Measurements from ENCODE around the gene TULP1. TPM values are rescaled to one million over a fixed set of nuclear protein-coding genes. Genes with fewer than 3 reads are reported as not detected.

Gene TULP1
- total RNA-seq, 2 donors from 2014 or later, result not detected

DNA sequence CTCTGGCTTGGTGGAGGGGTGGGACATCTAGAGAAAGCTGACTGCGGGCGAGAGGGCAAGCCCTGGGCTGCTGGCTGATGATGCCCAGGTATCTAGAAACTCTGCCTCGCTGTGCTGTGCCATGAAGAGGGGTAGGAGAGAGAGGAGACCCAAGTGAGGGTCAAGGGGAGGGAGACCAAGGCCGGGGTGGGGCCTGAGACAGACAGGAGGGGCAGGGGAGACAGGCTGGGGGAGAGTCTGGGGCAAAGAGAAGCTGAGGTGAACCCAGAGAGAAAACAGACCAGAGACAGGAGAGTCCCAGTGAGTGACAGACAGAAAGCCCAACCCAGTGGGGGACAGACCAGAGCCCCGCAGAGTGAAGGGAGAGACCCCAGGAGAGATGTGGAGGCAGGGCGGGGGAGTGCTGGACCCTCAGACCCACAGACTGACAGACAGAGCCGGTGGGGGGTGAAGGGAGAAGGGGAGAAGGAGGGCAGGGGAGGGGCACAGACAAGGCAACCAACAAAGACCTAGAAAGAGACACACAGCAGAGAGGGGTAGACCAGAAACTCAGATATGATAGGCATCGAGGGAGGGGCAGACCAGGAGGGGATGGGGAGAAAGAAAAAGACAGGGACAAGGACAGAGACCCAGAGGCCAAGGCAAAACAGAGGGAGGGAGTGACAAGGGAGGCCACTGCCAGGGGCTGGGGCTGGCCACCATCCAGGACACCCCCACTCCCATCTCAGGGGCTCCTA, 21.7 kb downstream of the TULP1 start:
- no peak overlapping the region for H3K4me3 Mint-ChIP-seq
- peaks cover 14 to 23% of the 10 kb centered on the region in 2 donors for H3K4me1 Mint-ChIP-seq (ENCODE audit: low read depth in 2 of 2)
- ATAC-seq (no peak), DNase-seq (ENCODE audit: low spot score) (no peak)
- H3K36me3 Mint-ChIP-seq, result no peaks in the 10 kb centered on the region
- peaks cover 5 to 22% of the 10 kb centered on the region in 2 donors for H3K27me3 Mint-ChIP-seq
- no peaks in the 10 kb centered on the region for H3K9me3 Mint-ChIP-seq
- no peak overlapping the region for H3K27ac Mint-ChIP-seq

DNA sequence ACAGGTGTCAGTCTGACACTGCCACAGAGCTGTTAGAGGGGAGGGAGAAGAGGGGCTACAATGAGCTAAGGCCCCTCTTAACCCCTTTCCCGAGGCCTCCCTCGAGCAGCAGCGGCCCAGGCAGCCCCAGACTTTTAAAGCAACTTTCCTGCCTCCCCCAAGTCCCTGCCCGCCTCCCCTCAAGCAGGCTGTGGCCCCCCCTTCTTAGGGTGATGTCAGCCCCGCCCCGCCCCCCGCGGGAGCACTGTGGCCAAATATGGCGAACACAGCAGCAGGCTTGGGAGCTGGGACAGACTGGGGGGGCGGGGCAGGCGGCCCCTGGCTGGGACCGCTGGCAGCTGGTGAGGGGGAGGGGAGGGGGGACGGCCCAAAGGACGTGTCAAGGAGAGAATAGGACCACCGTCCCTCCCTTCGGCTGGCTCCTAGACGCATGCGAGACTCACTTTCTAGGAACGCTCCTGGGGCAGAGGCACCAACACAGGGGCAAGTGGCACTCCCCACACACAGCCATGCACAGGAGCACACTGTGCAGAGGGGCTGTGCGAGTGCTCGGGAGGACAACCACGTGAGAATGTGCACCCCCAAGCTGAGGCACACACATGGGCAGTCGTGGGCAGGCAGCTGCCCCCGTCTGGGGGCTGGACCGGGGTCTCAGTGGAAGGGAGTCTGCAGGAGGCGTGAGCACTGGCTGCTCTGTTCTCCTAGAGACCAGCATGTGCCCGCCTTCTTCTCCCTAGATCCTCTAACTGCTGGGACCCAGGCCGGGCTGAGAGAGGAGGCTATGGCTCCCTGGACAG, 22.5 kb downstream of the TULP1 start:
- Mint-ChIP-seq H3K9me3 (no peaks in the 10 kb centered on the region), H3K4me1 (ENCODE audit: low read depth in 2 of 2) (peaks cover 14 to 23% of the 10 kb centered on the region in 2 donors), H3K27me3 (peaks cover 5 to 22% of the 10 kb centered on the region in 2 donors), H3K27ac (no peak overlapping the region), H3K4me3 (no peak overlapping the region), H3K36me3 (no peaks in the 10 kb centered on the region)
- DNase-seq (ENCODE audit: low spot score) (no peak), ATAC-seq (no peak)

DNA sequence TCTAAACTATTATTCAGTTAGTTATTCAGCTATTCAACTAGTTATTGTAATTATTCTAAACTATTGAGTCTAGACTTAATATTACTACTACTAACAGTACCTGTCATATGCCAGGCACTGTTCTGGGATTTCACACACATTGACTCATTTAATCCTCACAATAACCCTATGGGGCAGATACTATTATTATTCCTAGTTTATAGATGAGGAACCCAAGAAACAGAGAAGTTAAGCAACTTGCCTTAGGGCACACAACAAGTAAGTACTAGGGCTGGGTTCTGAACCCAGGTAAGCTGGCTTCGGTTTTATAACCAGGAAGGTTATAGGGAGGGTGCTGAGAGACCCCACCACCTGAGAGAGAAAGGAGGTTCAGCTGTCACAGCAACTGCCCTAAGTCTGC, 23.6 kb downstream of the TULP1 start:
- H3K4me3 Mint-ChIP-seq, result no peak overlapping the region
- ATAC-seq (no peak), DNase-seq (ENCODE audit: low spot score) (no peak)
- peaks cover 5 to 19% of the 10 kb centered on the region in 2 donors for H3K27me3 Mint-ChIP-seq
- no peak overlapping the region for H3K27ac Mint-ChIP-seq
- no peaks in the 10 kb centered on the region for H3K36me3 Mint-ChIP-seq
- peaks cover 12 to 21% of the 10 kb centered on the region in 2 donors for H3K4me1 Mint-ChIP-seq (ENCODE audit: low read depth in 2 of 2)
- H3K9me3 Mint-ChIP-seq, result no peaks in the 10 kb centered on the region

DNA sequence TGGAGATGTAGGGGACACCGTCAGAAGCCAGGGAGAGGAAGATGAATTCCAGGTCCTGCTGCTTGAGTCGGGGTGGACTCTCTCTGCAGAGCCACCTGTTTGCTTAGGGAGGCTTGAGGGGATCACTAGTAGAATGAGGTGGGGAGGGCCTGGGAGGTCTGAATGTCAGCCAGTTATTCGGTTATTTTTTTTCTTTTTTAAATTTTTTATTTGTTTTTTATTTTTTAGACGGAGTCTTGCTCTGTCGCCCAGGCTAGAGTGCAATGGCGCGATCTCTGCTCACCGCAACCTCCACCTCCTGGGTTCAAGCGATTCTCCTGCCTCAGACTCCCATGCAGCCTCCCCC, 24.2 kb downstream of the TULP1 start:
- ATAC-seq (no peak), DNase-seq (ENCODE audit: low spot score) (no peak)
- Mint-ChIP-seq H3K36me3 (no peaks in the 10 kb centered on the region), H3K27me3 (peaks cover 5 to 13% of the 10 kb centered on the region in 2 donors), H3K4me1 (ENCODE audit: low read depth in 2 of 2) (peaks cover 8 to 19% of the 10 kb centered on the region in 2 donors), H3K4me3 (no peak overlapping the region), H3K9me3 (no peaks in the 10 kb centered on the region), H3K27ac (no peak overlapping the region)

DNA sequence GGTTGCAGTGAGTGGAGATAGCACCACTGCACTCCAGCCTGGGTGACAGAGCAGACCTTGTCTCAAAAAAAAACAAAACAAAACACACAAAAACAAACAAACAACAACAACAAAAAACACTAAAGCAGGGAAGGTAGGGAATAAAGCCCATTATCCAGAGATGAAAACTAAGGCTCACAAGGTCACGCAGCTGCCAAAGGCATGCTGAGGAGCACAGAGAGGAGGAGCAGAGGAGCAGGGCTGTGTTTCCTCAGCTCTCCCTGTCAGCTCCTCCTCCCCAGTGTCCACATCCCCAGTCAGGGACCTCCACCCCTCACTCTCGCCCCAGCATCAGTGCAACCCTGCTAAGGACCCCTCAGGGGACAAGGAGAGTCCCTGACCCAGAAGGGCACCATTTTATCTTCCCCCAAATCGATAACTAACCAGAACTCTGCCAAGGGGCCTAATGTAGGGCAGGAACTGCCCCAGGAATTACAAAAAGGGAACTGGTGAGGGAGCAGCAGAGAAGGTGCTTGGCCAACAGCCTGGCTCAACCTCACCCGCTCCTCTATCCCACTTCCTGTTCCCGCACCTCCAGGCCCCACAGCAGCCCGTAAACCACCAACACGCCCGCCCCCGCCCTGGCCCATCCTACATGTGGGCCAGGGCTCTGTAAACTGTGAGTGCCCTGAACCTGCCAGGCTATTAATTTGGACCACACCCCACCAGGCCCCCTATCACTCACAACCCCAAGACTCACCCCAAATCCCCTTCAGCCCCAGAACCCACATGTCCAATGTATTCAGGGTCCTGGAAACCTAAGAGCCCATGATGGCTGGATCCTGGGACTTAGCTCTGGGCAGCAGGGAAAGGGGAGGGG, 24.8 kb downstream of the TULP1 start:
- H3K27ac Mint-ChIP-seq, result no peak overlapping the region
- H3K9me3 Mint-ChIP-seq, result no peaks in the 10 kb centered on the region
- no peak for DNase-seq (ENCODE audit: low spot score)
- H3K4me3 Mint-ChIP-seq, result no peak overlapping the region
- peaks cover 8 to 15% of the 10 kb centered on the region in 2 donors for H3K4me1 Mint-ChIP-seq (ENCODE audit: low read depth in 2 of 2)
- peaks cover 5 to 7% of the 10 kb centered on the region in 2 donors for H3K27me3 Mint-ChIP-seq
- no peaks in the 10 kb centered on the region for H3K36me3 Mint-ChIP-seq
- no peak for ATAC-seq

DNA sequence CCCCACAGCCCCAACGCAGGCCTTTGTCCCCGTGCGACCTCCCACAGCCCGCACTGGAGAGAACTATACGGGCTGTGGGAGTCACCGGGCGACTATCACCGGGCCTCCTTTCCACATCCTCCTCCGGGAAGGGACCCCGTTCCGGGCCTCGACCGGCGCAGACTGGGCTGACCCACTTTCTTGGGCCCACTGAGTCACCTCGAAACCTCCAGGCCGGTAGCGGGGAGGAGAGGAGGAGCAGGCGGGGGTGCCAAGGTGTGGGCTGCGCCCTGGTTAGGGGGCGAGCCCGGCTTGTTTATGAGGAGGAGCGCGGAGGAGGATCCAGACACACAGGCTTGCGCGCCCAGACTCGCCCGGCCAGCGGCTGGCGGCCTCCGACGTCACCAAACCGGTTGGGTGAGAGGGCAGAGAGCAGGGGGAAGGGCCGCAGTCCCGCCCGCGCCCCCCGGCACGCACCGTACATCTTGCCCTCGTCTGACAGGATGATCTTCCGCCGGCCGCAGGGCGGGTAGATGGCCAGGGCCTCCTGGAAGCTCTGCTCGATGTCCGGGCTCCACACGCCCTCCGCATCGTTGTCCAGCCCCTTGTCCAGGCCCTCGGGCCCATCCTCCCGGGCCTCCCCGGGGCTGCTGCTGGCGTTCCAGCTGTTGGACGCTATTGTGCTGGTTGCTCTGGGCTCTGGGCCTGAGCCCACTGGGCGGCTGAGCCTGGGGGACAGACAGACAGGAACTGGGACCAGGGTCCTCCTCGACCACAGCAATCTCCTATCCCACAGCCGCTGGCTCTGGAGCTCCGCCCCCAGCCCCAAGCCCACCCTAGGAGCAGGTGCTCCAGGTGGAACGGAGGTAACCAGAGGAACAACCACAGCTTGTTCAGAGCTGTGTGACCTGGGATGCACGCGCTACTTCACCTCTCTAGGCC, 26.4 kb downstream of the TULP1 start:
- Mint-ChIP-seq H3K27ac (no peak overlapping the region), H3K9me3 (no peaks in the 10 kb centered on the region), H3K27me3 (peaks cover 4 to 5% of the 10 kb centered on the region in 2 donors), H3K4me1 (ENCODE audit: low read depth in 2 of 2) (peaks cover 8 to 14% of the 10 kb centered on the region in 2 donors), H3K36me3 (no peaks in the 10 kb centered on the region), H3K4me3 (no peak overlapping the region)
- ATAC-seq (no peak), DNase-seq (ENCODE audit: low spot score) (no peak)

DNA sequence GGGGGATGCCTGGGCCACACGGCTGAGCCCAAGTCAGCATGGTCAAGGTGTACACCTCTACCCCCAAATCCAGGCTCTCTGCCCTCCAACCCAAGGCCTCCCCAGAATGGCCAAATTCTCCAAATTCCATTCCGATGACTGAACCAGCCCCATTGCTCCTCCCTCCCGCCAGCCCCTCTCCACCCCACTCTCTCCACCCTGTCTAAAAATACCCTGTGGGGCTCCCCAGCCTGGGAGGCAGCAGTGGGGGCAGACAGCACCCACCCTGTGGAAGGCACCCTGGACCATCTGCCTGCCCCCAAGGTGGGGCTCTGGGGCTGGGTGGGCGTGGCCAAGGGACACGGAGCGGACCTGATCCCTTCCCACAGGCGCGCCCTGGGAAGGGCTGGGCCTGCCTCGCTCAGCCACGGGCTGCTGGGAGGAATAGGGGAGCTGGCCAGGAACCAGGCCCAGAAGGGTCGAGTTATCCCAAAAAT, 27.3 kb downstream of the TULP1 start:
- H3K27me3 Mint-ChIP-seq, result no peaks in the 10 kb centered on the region
- no peak overlapping the region for H3K27ac Mint-ChIP-seq
- DNase-seq (ENCODE audit: low spot score), result no peak
- H3K4me1 Mint-ChIP-seq (ENCODE audit: low read depth in 2 of 2), result peaks cover 8 to 13% of the 10 kb centered on the region in 2 donors
- no peaks in the 10 kb centered on the region for H3K36me3 Mint-ChIP-seq
- no peak for ATAC-seq
- H3K4me3 Mint-ChIP-seq, result no peak overlapping the region
- H3K9me3 Mint-ChIP-seq, result no peaks in the 10 kb centered on the region

DNA sequence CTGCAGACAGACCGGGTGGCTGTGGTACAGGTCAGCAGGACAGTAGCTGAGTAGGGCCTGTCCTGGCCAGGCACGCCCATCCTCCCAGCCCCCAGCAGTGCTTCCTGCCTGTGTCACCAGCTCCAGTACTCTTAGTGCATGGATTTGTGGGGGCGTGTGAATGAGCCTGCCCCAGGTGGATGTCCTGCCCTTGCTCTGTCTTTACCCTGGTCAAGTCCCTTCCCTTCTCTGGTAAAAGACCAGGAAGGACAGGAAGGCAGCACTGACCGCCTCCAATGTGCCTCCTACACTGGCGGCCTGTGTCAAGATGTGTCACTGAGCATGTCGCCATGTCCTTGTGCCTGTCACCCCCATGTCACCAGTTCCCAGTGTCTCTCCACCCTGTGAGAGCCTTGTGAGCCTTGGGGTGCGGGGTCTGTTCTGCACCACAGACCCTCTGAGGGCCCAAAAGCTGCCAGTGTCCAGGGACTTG, 27.7 kb downstream of the TULP1 start:
- Mint-ChIP-seq H3K27ac (no peak overlapping the region), H3K36me3 (no peaks in the 10 kb centered on the region), H3K27me3 (no peaks in the 10 kb centered on the region), H3K4me1 (ENCODE audit: low read depth in 2 of 2) (peaks cover 8 to 13% of the 10 kb centered on the region in 2 donors), H3K4me3 (no peak overlapping the region), H3K9me3 (no peaks in the 10 kb centered on the region)
- DNase-seq (ENCODE audit: low spot score), result no peak
- no peak for ATAC-seq

DNA sequence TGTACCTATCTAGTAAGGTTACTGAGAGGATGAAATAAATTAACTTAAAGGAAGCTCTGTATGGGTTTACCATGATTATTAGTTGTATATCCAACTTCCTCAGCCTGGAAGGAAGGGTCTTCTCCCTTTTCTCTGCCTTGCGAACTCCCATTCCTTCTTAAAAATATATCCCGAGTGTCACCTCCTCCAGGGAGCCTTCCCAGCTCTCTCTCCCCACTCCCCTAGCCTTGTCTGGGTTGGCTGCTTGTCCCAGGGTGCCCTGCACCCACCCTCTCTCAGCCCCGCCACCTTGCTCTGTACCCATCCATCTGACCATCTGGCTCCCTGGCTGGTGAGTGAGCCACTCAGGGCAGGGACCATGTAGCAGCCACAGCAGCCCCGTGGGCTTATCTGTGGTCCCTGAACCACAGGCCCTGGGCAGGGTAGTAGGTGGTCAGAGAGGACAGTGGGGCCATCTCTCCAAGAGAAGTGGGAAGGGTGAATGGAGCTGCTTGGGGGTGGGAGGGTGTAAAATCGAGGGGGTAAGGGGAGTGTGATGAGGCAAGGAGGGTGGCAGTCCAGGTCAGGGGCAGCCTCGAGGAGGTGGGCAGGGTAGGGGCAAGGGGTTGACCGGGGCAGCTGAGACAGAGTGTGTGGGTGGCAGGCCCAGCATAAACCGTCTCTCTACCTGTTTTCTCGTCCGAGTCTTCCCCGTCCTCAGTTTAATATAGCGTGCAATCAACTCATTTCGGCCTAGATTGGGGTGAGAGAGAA, 28.6 kb downstream of the TULP1 start:
- Mint-ChIP-seq H3K9me3 (no peaks in the 10 kb centered on the region), H3K36me3 (no peaks in the 10 kb centered on the region), H3K4me1 (ENCODE audit: low read depth in 2 of 2) (peaks cover 8 to 13% of the 10 kb centered on the region in 2 donors), H3K27ac (peak overlapping the region in 1 of 2 donors; percentile 63), H3K27me3 (no peaks in the 10 kb centered on the region), H3K4me3 (no peak overlapping the region)
- ATAC-seq, result no peak
- DNase-seq (ENCODE audit: low spot score), result no peak

DNA sequence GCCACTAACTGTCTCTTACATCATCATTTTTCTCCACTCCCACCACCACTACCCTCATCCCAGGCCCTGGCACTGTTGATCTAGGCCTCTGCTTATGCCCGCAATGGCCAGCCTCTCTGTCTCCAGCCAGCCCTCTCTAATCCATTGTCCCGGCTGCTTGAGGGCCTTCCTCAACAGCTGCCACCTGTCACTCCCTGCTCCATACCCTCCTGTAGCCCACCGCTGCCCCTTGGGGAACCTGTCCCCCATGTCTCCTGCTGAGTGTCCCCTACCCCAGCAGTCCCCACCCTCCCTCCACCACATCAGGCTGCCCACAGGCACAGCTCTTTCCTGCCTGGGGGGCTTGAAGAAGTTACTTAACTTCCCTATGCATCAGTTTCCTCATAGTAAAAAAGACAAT, 29.2 kb downstream of the TULP1 start:
- Mint-ChIP-seq H3K9me3 (no peaks in the 10 kb centered on the region), H3K27me3 (no peaks in the 10 kb centered on the region), H3K36me3 (no peaks in the 10 kb centered on the region), H3K4me3 (no peak overlapping the region), H3K27ac (peak overlapping the region in 1 of 2 donors; percentile 63), H3K4me1 (ENCODE audit: low read depth in 2 of 2) (peaks cover 8 to 13% of the 10 kb centered on the region in 2 donors)
- ATAC-seq (peak in 1 of 2 donors; percentile 3), DNase-seq (ENCODE audit: low spot score) (no peak)

DNA sequence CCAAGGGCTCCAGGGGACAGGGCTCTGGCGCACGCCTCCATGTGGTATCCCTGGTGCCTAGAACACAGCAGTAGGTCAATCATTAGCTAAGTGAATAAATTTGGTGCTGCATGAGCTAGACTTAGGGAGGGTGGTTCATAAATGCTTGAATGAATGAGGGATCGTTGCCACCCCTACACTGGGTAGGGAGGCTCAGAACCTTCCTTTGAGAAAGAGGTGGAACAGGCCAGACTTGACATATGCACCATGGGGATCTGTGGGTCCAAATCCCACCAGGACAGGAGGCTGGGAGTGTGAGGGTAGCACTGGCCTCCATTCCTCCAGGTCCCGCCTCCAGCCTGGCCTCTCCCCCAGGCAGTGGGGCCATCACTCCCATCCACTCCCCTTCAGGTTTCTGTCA, 29.6 kb downstream of the TULP1 start:
- Mint-ChIP-seq H3K4me1 (ENCODE audit: low read depth in 2 of 2) (peaks cover 6 to 10% of the 10 kb centered on the region in 2 donors), H3K36me3 (no peaks in the 10 kb centered on the region), H3K27me3 (no peaks in the 10 kb centered on the region), H3K27ac (no peak overlapping the region), H3K9me3 (no peaks in the 10 kb centered on the region), H3K4me3 (no peak overlapping the region)
- ATAC-seq, result peak in 1 of 2 donors; percentile 1
- DNase-seq (ENCODE audit: low spot score), result no peak

DNA sequence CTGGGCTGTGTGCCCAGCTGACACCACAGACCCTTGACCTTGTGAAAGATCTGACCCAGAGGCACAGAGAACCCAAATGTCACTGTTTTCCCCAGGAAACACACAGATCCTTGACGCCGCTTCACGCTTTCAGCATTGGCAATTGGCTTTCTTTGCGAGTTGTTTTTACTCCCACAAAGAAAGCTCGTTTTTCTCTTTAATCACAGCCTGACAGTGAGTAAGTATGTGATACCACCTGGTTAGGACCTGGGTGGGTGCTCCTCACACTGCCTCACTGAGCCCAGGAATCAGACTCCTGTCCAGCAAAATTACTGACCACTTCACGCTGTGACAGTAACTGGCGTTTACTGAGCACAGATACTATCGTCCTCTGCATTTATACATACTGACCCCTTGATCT, 31.5 kb downstream of the TULP1 start:
- Mint-ChIP-seq H3K27ac (no peak overlapping the region), H3K27me3 (no peaks in the 10 kb centered on the region), H3K4me1 (ENCODE audit: low read depth in 2 of 2) (peaks cover 0 to 5% of the 10 kb centered on the region in 2 donors), H3K9me3 (no peaks in the 10 kb centered on the region), H3K36me3 (no peaks in the 10 kb centered on the region), H3K4me3 (no peak overlapping the region)
- DNase-seq (ENCODE audit: low spot score) (no peak), ATAC-seq (no peak)
